ENCODE results near the gene SSH3. TPM values are rescaled to one million over a fixed set of nuclear protein-coding genes. Genes with fewer than 3 reads are reported as not detected.

Gene SSH3
- total and polyA plus RNA-seq, 2 of the 4 experiments (the other 2 are of a cell fraction) = 7.3 to 26.7 TPM

- H2AK9ac ChIP-seq (replicated peaks; ENCODE audit: low read depth, low read length, poor library complexity) = peak overlapping the region; percentile 50
- H2BK120ac ChIP-seq (ENCODE audit: low read depth, low read length) = no peak overlapping the region
- no peak overlapping the region for H3K9ac ChIP-seq (ENCODE audit: low read depth, low read length)
- H3K14ac ChIP-seq (replicated peaks; ENCODE audit: low read depth, low read length) = no peak overlapping the region
- H3K56ac ChIP-seq (ENCODE audit: extremely low read depth, insufficient read depth, low read length) = no peak overlapping the region
- H3K23ac ChIP-seq (ENCODE audit: low read depth, low read length) = no peak overlapping the region
- no peak overlapping the region for H2BK20ac ChIP-seq (ENCODE audit: low read depth, low read length)
- H4K5ac ChIP-seq (ENCODE audit: low read depth, low read length) = no peak overlapping the region
- ChIA-PET POLR2A (ENCODE audit: unreplicated experiment) (no interaction called here), CTCF (no interaction called here)
- dilution Hi-C loops (cut with HindIII; ENCODE audit: low sequenced_read_pairs, unreplicated experiment) (no loop called here), in situ Hi-C loops (cut with MboI; ENCODE audit: low sequenced_read_pairs) (no loop called here), intact Hi-C loops (cut with micrococcal nuclease) (no loop called here)
- peaks cover 24% of the 10 kb centered on the region for H3K4me1 ChIP-seq (ENCODE audit: control insufficient read depth, insufficient read depth, low read length)
- peaks cover 26 to 95% of the 10 kb centered on the region in 2 experiments for H3K79me1 ChIP-seq (ENCODE audit: low read depth in 1 of 2, low read length in 2 of 2)
- H3K27ac ChIP-seq (ENCODE audit: insufficient read depth, low read length) = 0 out of 2 replicates have a peak overlapping the region, but pooled peaks have one; percentile 12
- H3K4me3 ChIP-seq (ENCODE audit: insufficient read depth, low read depth, low read length) = no peak overlapping the region
- peak overlapping the region; percentile 90; the same call in 1 of the 2 replicates for H3K4ac ChIP-seq (ENCODE audit: low read depth, low read length)
- H2AFZ ChIP-seq (replicated peaks; ENCODE audit: low read length, poor library complexity) = no peak overlapping the region
- no peak overlapping the region for H4K8ac ChIP-seq (ENCODE audit: low read depth in 2 of 2, low read length in 2 of 2)
- H3K9me1 ChIP-seq (ENCODE audit: insufficient read depth, low read length) = peaks cover 25% of the 10 kb centered on the region
- peaks cover 17% of the 10 kb centered on the region for H4K20me1 ChIP-seq (ENCODE audit: insufficient read depth, low read length)
- TF ChIP-seq BHLHE40 (IDR thresholded peaks at IDR 0.05; ENCODE audit: low read depth, low read length) (no peak), CEBPB (IDR thresholded peaks at IDR 0.05; ENCODE audit: low read depth, low read length) (no peak), SMC3 (IDR thresholded peaks at IDR 0.05; ENCODE audit: low read depth, low read length) (no peak), ELK1 (IDR thresholded peaks at IDR 0.05; ENCODE audit: borderline replicate concordance, low read depth, low read length) (no peak), CHD1 (IDR thresholded peaks at IDR 0.05; ENCODE audit: low read depth, low read length) (no peak)
- H2AK5ac ChIP-seq (ENCODE audit: low read depth, low read length) = no peak overlapping the region; the same call in 1 of the 2 replicates
- ATAC-seq (ENCODE audit: low read depth) (no peak), DNase-seq (no peak)
- H3K18ac ChIP-seq (ENCODE audit: low read depth, low read length) = no peak overlapping the region
- no peak overlapping the region; the same call in 1 of the 2 replicates for H4K91ac ChIP-seq (ENCODE audit: insufficient read depth, low read depth, low read length)
- H2BK5ac ChIP-seq (ENCODE audit: low read depth, low read length, poor library complexity, severe bottlenecking) = no peak overlapping the region
- H3K27me3 ChIP-seq (ENCODE audit: control insufficient read depth, insufficient read depth, low read length) = no peaks in the 10 kb centered on the region
- 91% methylated on average over 11 of the region's 17 CpGs; no CpG with 5 or more reads in 1 of the 2 experiments for WGBS, 2 experiments (ENCODE audit: extremely low coverage in 2 of 2, insufficient read length in 1 of 2)
- H2BK15ac ChIP-seq (ENCODE audit: low read depth, low read length) = no peak overlapping the region
- peaks cover 19% of the 10 kb centered on the region for H3K36me3 ChIP-seq (ENCODE audit: control insufficient read depth, insufficient read depth, low read length)
- no peak overlapping the region for H3K4me2 ChIP-seq (ENCODE audit: low read depth, low read length)
- H3K9me3 ChIP-seq (ENCODE audit: control insufficient read depth, insufficient read depth, low read length) = no peaks in the 10 kb centered on the region
- BruUV-seq (replicated peaks) = no TSS peak
Observed at GRCh38 chr11:67275606-67276409, 27.5 kb upstream of the SSH3 start.
